ENCODE measurements around the gene PACS2. TPM values are rescaled to one million over a fixed set of nuclear protein-coding genes. Genes with fewer than 3 reads are reported as not detected.

The PACS2 gene
- total RNA-seq, 1 experiment from 2014 or later, result 100 TPM

DNA sequence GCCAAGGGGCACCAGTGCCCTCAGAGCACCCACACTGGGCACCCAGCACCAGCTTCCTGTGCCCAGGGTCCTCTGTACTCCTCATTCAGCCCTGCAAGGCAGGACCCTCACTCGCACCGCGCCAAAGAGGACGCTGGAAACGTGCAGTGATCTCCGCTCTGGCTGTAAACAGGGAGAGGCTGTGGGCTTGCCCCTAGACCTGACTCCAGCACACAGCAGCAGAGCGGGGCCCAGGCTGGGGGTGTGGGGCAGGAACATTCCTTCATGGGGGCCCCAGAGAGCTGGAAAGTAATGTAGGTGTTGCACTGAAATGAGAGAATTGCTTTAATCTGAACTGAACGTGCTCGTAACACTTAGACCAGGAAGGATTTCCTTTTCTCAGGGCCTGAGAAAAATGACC, 8.8 kb upstream of the PACS2 start (continued):
- TF ChIP-seq, protein P1, sequence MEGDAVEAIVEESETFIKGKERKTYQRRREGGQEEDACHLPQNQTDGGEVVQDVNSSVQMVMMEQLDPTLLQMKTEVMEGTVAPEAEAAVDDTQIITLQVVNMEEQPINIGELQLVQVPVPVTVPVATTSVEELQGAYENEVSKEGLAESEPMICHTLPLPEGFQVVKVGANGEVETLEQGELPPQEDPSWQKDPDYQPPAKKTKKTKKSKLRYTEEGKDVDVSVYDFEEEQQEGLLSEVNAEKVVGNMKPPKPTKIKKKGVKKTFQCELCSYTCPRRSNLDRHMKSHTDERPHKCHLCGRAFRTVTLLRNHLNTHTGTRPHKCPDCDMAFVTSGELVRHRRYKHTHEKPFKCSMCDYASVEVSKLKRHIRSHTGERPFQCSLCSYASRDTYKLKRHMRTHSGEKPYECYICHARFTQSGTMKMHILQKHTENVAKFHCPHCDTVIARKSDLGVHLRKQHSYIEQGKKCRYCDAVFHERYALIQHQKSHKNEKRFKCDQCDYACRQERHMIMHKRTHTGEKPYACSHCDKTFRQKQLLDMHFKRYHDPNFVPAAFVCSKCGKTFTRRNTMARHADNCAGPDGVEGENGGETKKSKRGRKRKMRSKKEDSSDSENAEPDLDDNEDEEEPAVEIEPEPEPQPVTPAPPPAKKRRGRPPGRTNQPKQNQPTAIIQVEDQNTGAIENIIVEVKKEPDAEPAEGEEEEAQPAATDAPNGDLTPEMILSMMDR (IDR thresholded peaks at IDR 0.05), result no peak
- TF ChIP-seq GTF2I (CRISPR knock-in tag; conservative IDR thresholded peaks at IDR 0.05), result no peak
- no peak for TF ChIP-seq MYBL2 (CRISPR knock-in tag; IDR thresholded peaks at IDR 0.05)

DNA sequence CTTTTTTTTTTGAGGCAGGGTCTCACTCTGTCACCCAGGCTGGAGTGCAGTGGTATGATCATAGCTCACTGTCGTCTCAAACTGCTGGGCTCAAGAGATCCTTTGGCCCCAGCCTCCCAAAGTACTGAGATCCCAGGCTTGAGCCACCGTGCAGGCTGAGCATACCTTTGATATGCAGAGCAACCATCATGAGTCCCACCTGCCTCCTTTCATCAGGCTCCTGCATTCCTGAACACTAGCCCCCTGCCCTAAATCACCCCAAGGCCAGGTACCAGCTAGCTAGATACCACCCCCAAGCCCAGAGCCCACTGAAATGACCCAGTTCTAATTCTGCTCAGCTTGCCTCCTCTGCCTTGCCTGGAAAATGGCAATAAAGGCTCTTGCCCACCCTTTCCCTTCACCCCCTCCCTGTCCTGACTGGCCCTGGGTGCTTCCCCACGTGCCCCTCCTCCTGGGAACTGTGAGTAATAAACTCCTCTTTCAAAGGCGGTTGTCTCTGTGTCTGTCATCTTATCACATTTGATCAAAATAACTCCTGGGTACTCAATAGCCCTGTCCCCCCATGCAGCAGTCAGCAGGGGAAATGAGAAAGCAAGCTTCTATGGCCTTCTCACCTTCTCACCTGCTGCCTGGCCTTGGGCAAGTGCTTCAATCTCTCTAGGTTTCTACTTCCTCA, 7.4 kb upstream of the PACS2 start:
- POLR2A ChIA-PET, result no interaction called here
- Mint-ChIP-seq H3K4me3 (no peak overlapping the region; the same call in 1 of the 2 replicates), H3K27me3 (ENCODE audit: low read depth) (peaks cover 24% of the 10 kb centered on the region), H3K9me3 (no peaks in the 10 kb centered on the region), H3K36me3 (no peaks in the 10 kb centered on the region), H3K27ac (peak overlapping the region; percentile 28), H3K4me1 (peaks cover 23% of the 10 kb centered on the region)
- TF ChIP-seq, protein P2, sequence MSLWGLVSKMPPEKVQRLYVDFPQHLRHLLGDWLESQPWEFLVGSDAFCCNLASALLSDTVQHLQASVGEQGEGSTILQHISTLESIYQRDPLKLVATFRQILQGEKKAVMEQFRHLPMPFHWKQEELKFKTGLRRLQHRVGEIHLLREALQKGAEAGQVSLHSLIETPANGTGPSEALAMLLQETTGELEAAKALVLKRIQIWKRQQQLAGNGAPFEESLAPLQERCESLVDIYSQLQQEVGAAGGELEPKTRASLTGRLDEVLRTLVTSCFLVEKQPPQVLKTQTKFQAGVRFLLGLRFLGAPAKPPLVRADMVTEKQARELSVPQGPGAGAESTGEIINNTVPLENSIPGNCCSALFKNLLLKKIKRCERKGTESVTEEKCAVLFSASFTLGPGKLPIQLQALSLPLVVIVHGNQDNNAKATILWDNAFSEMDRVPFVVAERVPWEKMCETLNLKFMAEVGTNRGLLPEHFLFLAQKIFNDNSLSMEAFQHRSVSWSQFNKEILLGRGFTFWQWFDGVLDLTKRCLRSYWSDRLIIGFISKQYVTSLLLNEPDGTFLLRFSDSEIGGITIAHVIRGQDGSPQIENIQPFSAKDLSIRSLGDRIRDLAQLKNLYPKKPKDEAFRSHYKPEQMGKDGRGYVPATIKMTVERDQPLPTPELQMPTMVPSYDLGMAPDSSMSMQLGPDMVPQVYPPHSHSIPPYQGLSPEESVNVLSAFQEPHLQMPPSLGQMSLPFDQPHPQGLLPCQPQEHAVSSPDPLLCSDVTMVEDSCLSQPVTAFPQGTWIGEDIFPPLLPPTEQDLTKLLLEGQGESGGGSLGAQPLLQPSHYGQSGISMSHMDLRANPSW (CRISPR knock-in tag; conservative IDR thresholded peaks at IDR 0.05; ENCODE audit: low read depth), result no peak
- TF ChIP-seq SP1 (CRISPR knock-in tag; conservative IDR thresholded peaks at IDR 0.05) (no peak), TEAD4 (CRISPR knock-in tag; IDR thresholded peaks at IDR 0.05) (no peak)
- TF ChIP-seq, protein P3, sequence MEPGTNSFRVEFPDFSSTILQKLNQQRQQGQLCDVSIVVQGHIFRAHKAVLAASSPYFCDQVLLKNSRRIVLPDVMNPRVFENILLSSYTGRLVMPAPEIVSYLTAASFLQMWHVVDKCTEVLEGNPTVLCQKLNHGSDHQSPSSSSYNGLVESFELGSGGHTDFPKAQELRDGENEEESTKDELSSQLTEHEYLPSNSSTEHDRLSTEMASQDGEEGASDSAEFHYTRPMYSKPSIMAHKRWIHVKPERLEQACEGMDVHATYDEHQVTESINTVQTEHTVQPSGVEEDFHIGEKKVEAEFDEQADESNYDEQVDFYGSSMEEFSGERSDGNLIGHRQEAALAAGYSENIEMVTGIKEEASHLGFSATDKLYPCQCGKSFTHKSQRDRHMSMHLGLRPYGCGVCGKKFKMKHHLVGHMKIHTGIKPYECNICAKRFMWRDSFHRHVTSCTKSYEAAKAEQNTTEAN (CRISPR knock-in tag; IDR thresholded peaks at IDR 0.05), result no peak
- TF ChIP-seq, protein P4, sequence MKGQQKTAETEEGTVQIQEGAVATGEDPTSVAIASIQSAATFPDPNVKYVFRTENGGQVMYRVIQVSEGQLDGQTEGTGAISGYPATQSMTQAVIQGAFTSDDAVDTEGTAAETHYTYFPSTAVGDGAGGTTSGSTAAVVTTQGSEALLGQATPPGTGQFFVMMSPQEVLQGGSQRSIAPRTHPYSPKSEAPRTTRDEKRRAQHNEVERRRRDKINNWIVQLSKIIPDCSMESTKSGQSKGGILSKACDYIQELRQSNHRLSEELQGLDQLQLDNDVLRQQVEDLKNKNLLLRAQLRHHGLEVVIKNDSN (CRISPR knock-in tag; IDR thresholded peaks at IDR 0.05), result no peak
- peak; percentile 77 for ATAC-seq
- CTCF ChIA-PET, result interaction anchor here (1.2 kb wide), 1 partner anchor 45 kb away, joined by 5 read pairs; no protein-coding TSS in a partner anchor
- no peak for DNase-seq (ENCODE audit: low spot score)

DNA sequence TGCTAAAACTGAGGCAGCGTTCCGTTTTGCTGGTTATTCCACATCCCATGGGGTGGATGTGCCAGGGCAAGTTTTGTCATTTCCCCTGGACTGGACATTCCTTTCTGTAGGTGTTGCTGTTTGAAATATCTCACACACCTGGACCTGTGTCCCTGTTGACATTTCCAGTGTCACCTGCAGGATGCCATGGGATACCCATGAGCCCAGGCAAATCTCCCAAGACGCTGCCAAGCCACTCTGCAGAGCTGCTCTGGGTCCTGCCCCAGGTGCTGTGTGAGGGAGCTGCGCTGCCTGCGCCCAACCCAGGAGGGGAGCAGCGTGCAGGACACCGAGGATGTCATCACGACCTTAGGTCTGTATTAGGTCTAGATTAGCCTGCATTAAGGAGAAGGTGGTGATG, 5.2 kb upstream of the PACS2 start:
- ChIA-PET CTCF (interaction anchor here (0.6 kb wide), 2 partner anchors 9 to 43 kb away, joined by 3 to 5 read pairs; no protein-coding TSS in a partner anchor), POLR2A (no interaction called here)
- no peak for DNase-seq (ENCODE audit: low spot score)
- ATAC-seq, result no peak
- Mint-ChIP-seq H3K4me3 (no peak overlapping the region), H3K9me3 (no peaks in the 10 kb centered on the region), H3K4me1 (peaks cover 19% of the 10 kb centered on the region), H3K27me3 (ENCODE audit: low read depth) (peaks cover 6% of the 10 kb centered on the region), H3K36me3 (no peaks in the 10 kb centered on the region), H3K27ac (no peak overlapping the region)
- TF ChIP-seq FOXP1 (CRISPR knock-in tag; IDR thresholded peaks at IDR 0.05; ENCODE audit: borderline replicate concordance) (no peak), NFE2L1 (CRISPR knock-in tag; IDR thresholded peaks at IDR 0.05) (no peak), ZNF263 (CRISPR knock-in tag; IDR thresholded peaks at IDR 0.05; ENCODE audit: low read depth) (no peak), SMAD4 (CRISPR knock-in tag; IDR thresholded peaks at IDR 0.05) (no peak), RELA (CRISPR knock-in tag; IDR thresholded peaks at IDR 0.05; ENCODE audit: borderline replicate concordance) (no peak), EMX1 (CRISPR knock-in tag; IDR thresholded peaks at IDR 0.05) (no peak), NFYB (CRISPR knock-in tag; conservative IDR thresholded peaks at IDR 0.05; ENCODE audit: low read depth) (no peak), SMAD3 (CRISPR knock-in tag; IDR thresholded peaks at IDR 0.05; ENCODE audit: borderline replicate concordance) (no peak), ZNF317 (CRISPR knock-in tag; IDR thresholded peaks at IDR 0.05; ENCODE audit: borderline replicate concordance, low read depth) (no peak)
- TF ChIP-seq, protein P5, sequence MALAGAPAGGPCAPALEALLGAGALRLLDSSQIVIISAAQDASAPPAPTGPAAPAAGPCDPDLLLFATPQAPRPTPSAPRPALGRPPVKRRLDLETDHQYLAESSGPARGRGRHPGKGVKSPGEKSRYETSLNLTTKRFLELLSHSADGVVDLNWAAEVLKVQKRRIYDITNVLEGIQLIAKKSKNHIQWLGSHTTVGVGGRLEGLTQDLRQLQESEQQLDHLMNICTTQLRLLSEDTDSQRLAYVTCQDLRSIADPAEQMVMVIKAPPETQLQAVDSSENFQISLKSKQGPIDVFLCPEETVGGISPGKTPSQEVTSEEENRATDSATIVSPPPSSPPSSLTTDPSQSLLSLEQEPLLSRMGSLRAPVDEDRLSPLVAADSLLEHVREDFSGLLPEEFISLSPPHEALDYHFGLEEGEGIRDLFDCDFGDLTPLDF (CRISPR knock-in tag; IDR thresholded peaks at IDR 0.05), result no peak
- TF ChIP-seq, protein P6, sequence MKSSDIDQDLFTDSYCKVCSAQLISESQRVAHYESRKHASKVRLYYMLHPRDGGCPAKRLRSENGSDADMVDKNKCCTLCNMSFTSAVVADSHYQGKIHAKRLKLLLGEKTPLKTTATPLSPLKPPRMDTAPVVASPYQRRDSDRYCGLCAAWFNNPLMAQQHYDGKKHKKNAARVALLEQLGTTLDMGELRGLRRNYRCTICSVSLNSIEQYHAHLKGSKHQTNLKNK (CRISPR knock-in tag; IDR thresholded peaks at IDR 0.05), result no peak
- TF ChIP-seq, protein P7, sequence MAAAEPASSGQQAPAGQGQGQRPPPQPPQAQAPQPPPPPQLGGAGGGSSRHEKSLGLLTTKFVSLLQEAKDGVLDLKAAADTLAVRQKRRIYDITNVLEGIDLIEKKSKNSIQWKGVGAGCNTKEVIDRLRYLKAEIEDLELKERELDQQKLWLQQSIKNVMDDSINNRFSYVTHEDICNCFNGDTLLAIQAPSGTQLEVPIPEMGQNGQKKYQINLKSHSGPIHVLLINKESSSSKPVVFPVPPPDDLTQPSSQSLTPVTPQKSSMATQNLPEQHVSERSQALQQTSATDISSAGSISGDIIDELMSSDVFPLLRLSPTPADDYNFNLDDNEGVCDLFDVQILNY (CRISPR knock-in tag; IDR thresholded peaks at IDR 0.05), result no peak
- TF ChIP-seq, protein P8, sequence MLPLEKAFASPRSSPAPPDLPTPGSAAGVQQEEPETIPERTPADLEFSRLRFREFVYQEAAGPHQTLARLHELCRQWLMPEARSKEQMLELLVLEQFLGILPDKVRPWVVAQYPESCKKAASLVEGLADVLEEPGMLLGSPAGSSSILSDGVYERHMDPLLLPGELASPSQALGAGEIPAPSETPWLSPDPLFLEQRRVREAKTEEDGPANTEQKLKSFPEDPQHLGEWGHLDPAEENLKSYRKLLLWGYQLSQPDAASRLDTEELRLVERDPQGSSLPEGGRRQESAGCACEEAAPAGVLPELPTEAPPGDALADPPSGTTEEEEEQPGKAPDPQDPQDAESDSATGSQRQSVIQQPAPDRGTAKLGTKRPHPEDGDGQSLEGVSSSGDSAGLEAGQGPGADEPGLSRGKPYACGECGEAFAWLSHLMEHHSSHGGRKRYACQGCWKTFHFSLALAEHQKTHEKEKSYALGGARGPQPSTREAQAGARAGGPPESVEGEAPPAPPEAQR (CRISPR knock-in tag; IDR thresholded peaks at IDR 0.05), result no peak
